HG03457 (cell line): Measurements from ENCODE around the gene CENPB.

ENCODE experiments used
- ATAC-seq: cut with Tn5 transposase; IDR thresholded peaks from one replicate; pipeline ENCODE4 v1.9.1; 2021; ENCODE audit warnings: moderate number of reproducible peaks; ENCODE audit not compliant: unreplicated experiment

CENPB gene

GRCh38 chr20:3751305-3751674, 35.2 kb downstream of the CENPB start:
- ATAC-seq: no peak

GRCh38 chr20:3749689-3750531, 36.6 kb downstream of the CENPB start:
- ATAC-seq: no peak

GRCh38 chr20:3749087-3749688, 37.4 kb downstream of the CENPB start:
- ATAC-seq: no peak

DNA sequence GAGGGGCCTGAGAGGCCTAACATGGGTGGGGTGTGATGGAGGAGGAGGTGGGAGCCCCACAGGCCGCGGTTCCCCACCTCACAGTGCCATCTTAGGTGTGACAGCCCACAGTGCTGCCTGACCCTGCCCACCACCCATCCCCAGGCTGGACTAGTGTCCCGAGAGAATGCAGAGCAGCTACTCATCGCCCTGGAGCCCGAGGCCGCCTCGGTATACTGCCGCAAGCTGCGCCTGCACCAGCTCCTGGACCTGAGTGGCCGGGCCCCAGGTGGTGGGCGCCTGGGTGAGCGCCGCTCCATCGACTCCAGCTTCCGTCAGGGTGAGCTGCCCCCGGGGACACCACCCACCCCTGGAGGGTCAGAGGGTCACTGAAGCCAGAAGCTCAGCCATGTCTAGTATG, 38.5 kb downstream of the CENPB start:
- no peak for ATAC-seq

DNA sequence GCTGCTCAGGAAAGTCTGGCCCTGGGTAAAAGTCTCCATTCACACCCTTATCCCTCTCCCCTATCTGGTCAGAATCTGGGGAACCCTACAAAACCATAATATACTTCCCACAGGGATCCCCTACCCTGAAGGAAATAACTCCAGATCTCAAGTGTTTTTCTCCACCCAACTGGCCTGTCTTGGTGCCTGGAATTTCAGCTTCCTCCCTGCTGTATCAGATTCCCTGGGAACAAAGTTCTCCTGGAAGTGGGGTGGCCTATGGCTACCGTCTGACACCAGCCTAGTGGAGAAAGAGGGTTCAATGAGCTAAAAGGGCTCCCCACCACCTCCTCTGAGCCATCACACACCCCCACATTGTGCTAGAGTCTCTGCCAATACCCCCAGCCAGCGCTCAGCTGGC, 39.1 kb downstream of the CENPB start:
- no peak for ATAC-seq

GRCh38 chr20:3745686-3746173, 40.8 kb downstream of the CENPB start:
- no peak for ATAC-seq

DNA sequence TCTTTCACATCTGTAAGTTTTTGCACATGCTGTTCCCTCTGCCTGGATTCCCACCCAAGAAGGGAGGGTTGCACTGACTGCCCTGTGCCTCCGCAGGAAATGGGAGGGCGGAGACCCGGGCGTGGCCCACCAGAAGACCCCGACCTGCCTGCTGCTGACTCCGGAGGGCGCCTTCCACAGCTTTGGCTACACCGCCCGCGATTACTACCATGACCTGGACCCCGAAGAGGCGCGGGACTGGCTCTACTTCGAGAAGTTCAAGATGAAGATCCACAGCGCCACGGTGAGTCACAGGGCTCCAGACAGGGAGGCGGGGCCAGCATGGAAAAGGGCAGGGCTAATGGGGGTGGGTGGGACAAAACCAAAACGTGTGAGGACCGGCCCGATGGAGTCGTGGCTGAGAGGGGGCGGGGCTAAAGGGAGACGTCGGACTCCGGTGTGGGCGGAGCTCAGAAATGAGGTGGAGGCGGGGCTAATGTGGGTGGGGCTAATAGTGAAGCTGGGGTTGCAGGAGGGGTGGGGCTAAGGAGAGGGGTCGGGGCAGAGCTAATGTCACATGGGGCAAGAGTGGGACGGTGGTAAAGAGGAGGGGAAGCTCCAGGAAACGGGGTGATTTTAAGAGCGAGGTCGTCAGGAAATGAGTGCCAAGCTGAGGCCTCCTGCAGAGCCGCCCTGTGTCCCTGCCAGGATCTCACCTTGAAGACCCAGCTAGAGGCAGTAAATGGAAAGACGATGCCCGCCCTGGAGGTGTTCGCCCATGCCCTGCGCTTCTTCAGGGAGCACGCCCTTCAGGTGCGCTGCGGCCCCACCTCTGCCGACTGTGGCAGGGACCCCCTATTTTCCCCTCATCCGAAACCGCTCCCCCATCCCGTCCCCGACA, 41.5 kb downstream of the CENPB start:
- no peak for ATAC-seq

DNA sequence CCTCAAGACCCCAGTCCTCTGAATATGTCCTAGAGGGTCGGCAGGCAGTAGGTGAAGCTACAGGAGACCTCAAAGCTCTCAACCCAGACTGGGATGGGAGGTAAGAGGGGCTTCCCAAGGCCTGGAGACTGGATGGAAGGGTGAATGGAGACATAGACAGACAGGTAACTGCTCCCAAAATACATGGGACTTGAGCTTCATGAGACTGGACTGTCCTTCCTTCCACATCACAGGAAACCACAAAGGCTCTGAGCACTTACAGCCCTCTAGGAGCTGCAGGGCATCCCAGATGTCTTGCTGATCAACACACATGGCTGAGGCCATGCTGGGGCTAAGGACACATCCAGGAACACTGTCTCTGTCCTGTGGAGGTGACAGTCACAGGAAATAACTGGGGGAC, 42.5 kb downstream of the CENPB start:
- no peak for ATAC-seq

GRCh38 chr20:3743251-3743650, 43.3 kb downstream of the CENPB start:
- no peak for ATAC-seq

DNA sequence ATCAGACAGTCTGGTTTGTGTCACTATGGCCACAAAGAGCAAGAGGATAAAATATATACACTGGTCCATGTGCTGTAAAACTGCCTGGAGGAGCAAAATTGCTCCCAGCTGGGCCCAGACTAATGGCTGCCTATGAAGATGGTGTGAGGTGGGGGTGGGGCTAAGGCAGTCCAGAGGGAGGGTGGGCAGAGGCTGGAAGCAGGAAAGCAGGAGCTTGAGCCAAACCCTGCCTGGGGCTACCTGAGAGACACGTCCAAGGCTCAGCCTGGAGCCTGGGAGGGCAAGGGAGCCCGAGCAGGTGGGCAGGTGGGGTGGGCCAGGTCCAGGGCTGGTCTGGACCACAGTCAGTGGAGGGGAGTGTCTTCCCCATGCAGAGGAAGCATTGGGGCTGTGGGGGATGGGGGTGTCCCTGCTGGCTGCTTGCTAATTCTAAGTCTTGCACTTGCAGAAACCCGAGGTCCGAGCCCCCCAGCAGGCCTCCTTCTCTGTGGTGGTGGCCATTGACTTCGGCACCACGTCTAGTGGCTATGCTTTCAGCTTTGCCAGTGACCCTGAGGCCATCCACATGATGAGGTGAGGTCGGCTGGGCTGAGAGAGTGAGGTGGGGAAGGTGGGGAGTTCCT, 44.6 kb downstream of the CENPB start:
- no peak for ATAC-seq

- no peak for ATAC-seq
These were observed 45.8 kb downstream of the CENPB start for GRCh38 chr20:3740615-3741301.

GRCh38 chr20:3739926-3740451, 46.6 kb downstream of the CENPB start:
- ATAC-seq: no peak

DNA sequence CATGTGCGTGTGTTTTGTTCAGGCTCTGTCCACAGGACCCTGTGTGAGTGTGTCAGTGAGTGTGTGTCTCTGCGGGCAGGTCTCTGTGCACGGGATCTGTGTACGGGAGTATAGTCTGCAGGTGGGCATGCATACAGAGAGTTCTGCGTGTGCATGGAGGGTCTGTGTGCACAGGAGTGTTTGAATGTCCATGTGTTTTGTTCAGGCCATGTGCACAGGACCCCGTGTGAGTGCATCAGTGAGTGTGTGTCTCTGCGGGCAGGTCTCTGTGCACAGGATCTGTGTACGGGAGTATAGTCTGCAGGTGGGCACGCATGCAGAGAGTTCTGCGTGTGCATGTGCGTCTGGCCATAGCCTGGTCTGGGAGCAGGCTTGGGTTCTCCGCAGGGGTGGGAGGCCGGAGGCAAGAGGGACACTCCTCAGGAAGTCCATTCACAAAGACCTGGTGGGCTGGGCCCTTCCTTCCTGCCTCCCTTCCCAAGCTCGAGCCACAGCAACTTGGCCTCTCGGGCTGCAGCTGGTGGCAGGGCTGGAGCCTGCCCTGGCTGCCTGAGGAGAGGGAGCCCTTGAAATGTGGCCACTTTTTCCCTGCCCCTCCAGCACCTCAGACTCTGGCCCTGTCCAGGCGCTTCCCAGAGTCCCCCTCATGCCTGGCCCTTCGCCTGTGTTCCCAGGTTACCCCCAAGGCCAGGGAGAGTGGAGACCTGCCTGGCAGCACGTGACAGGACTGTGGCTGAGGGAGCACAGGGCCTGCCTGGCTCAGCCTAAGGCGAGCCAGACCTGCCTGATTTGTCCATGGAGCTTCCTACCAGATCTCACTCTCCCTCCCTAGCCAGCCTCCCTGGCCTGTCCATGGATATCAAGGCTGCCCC, 47.2 kb downstream of the CENPB start:
- ATAC-seq: no peak

DNA sequence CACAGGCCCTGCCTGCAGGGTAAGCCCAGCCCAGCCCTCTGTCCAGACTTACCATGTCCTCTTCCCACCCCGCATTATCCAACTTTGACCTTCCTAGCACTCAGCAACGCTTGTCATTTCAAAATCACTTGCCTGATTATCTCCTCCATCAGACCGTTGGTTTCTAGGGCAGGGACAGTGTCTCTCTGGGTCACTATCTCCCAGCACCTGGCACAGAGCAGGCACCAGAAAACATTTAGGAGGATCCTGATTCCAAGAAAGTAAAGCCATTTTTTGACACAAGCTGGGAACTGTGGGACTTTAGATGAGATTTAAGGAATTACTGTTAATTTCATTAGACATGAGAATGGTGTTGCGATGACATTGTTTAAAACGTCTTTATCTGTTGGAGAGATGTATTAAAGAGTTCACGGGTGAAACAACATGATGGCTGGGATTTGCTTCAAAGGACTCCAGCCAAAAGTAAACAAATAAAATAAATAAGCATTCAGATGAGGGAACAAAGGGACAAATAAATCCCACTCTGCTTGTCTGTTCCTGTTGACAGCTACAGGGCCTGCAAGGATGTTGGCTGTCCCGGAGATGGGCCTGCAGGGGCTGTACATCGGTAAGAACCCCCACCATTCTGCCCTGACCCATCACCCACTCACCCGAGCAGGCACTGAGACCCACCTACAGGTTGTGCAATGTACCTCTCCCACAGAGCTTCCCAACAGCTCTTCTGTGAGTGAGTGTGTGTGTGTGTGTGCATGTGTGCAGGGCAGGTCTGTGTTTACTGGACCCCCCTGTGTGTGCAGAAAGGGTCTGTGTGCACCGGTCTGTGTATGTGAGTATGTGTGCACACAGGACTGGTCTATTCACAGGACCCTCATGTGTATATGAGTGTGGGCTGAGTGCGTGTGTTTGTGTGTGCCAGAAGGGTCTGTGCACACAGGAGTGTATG, 48.2 kb downstream of the CENPB start:
- ATAC-seq: no peak

- ATAC-seq: no peak
These were observed 50.8 kb downstream of the CENPB start for GRCh38 chr20:3735768-3736167.

GRCh38 chr20:3734111-3734843, 52.3 kb downstream of the CENPB start:
- no peak for ATAC-seq
